Uterus (tissue), 2 donors: Measurements from ENCODE around the gene EFNA3.

Experiments used
- POLR2A ChIP-seq, 2 donors: fragments of 450-650 bp; IDR thresholded peaks; one replicate each; pipeline ENCODE4 v1.6.1; 2016; ENCODE audit warnings: antibody characterized with exemption in 2 of 2, mild to moderate bottlenecking in 1 of 2, moderate library complexity in 1 of 2
- TF ChIP-seq, protein P1 (sequence below), 4 experiments: fragments of 200-600 bp in 2 of 4; fragments of 450-650 bp in 2 of 4; sonication (generic) in 2 of 4; IDR thresholded peaks; one replicate each; pipeline ENCODE4 v1.5.1; 2016 to 2019; ENCODE audit warnings: antibody characterized with exemption in 4 of 4, mild to moderate bottlenecking in 2 of 4, moderate library complexity in 1 of 4

DNA sequence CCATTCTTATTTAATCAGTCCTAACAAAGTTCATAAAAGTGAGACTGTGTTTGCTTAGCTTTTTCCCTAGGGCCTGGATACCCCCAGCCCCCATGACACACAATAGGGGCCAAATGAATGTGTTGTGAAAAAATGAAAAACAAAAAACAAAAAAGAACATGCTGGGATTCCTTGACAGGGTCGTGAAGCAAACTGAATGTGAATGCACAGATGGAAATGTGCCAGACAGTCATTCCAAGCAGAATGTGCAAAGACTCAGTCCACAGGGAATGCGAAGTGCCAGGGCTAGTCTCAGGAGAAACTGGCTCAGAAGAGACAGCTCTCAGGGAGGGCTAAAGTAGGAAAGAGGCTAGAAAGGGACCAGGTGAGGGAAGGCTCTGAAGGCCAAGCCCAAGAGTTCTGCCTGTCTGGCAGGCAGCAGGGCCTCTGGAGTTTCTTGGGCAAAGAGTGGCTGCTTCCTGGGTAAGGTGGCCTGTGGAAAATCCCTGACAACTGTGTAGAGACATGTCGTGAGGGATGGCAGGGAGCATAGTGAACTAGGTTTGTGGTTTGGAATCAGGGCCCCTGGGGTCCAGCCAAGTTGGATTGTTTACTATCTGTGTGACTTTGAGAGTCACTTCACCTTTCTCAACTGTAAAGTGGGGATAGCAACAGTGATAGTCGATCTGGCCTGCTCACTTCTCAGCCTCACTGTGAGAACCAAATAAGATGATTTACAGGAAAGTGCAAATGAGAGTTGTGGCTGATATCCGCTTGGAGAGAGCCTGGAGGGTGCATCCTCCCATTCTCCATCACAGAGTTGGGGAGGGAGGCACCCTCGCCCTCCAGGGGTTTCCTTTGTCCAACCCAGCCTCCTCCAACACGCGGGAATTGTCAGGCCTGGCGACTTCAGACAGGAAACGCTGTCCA is 28.7 kb upstream of the EFNA3 start:
- TF ChIP-seq, protein P1, sequence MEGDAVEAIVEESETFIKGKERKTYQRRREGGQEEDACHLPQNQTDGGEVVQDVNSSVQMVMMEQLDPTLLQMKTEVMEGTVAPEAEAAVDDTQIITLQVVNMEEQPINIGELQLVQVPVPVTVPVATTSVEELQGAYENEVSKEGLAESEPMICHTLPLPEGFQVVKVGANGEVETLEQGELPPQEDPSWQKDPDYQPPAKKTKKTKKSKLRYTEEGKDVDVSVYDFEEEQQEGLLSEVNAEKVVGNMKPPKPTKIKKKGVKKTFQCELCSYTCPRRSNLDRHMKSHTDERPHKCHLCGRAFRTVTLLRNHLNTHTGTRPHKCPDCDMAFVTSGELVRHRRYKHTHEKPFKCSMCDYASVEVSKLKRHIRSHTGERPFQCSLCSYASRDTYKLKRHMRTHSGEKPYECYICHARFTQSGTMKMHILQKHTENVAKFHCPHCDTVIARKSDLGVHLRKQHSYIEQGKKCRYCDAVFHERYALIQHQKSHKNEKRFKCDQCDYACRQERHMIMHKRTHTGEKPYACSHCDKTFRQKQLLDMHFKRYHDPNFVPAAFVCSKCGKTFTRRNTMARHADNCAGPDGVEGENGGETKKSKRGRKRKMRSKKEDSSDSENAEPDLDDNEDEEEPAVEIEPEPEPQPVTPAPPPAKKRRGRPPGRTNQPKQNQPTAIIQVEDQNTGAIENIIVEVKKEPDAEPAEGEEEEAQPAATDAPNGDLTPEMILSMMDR (IDR thresholded peaks at IDR 0.05): no peak
- no peak for TF ChIP-seq POLR2A (IDR thresholded peaks at IDR 0.05)
